Natural killer cell (primary cell): ENCODE data around the gene SLC4A4. TPM values are rescaled to one million over a fixed set of nuclear protein-coding genes. Genes with fewer than 3 reads are reported as not detected.

ENCODE experiments used
- ATAC-seq, 3 donors: fragments of 150-1000 bp in 2 of 3; fragments of 200-7000 bp in 1 of 3; cut with Tn5 transposase; 1 replicate in 1 of 3; 2 replicates in 2 of 3; pipeline ENCODE4 v1.10.0; 2021; ENCODE audit warnings: mild to moderate bottlenecking in 2 of 3, moderate library complexity in 2 of 3
- DNase-seq, 2 donors: peaks; one replicate each; pipeline versions ENCODE4 v3.0.0 to v3.0.0-alpha.2; 2013 to 2021; ENCODE audit warnings: mixed read lengths in 1 of 2
- H3K27ac ChIP-seq: one replicate; pipeline ENCODE4 v1.5.1; 2013; ENCODE audit warnings: mild to moderate bottlenecking, low read length
- H3K27me3 ChIP-seq: one replicate; pipeline ENCODE4 v1.6.1; 2013; ENCODE audit warnings: low read length; ENCODE audit not compliant: control insufficient read depth, insufficient read depth
- H3K36me3 ChIP-seq: one replicate; pipeline ENCODE4 v1.6.1; 2013; ENCODE audit warnings: low read length; ENCODE audit not compliant: control insufficient read depth, insufficient read depth
- H3K4me1 ChIP-seq: one replicate; pipeline ENCODE4 v1.6.1; 2013; ENCODE audit warnings: low read length; ENCODE audit not compliant: control insufficient read depth, insufficient read depth
- H3K4me3 ChIP-seq: one replicate; pipeline ENCODE4 v1.5.1; 2013; ENCODE audit warnings: low read length
- H3K9me3 ChIP-seq: one replicate; pipeline ENCODE4 v1.6.1; 2013; ENCODE audit warnings: low read length; ENCODE audit not compliant: control insufficient read depth, insufficient read depth
- H3K27ac Mint-ChIP-seq, 2 donors: one replicate each; pipeline ENCODE4 v1.8.0; 2022; ENCODE audit warnings: mild to moderate bottlenecking in 2 of 2, mixed read lengths in 2 of 2, moderate library complexity in 1 of 2
- H3K27me3 Mint-ChIP-seq, 2 donors: one replicate each; pipeline ENCODE4 v1.8.0; 2022; ENCODE audit warnings: low read depth in 2 of 2, mixed read lengths in 2 of 2
- H3K36me3 Mint-ChIP-seq: one replicate; pipeline ENCODE4 v1.8.0; 2022; ENCODE audit warnings: mixed read lengths
- H3K4me1 Mint-ChIP-seq, 2 donors: one replicate each; pipeline ENCODE4 v1.8.0; 2022; ENCODE audit warnings: mixed read lengths in 2 of 2
- H3K4me3 Mint-ChIP-seq: one replicate; pipeline ENCODE4 v1.8.0; 2022; ENCODE audit warnings: mild to moderate bottlenecking, moderate library complexity, mixed read lengths
- H3K9me3 Mint-ChIP-seq, 2 donors: one replicate each; pipeline ENCODE4 v1.8.0; 2022; ENCODE audit warnings: mixed read lengths in 2 of 2
- CTCF ChIP-seq: fragments of 200-600 bp; IDR thresholded peaks from one replicate; pipeline ENCODE4 v1.8.0; 2022; ENCODE audit warnings: antibody characterized with exemption
- WGBS: methylation state at CpG from one replicate; pipeline ENCODE4 v1.1.7; 2013; ENCODE audit warnings: missing lambda C conversion rate; ENCODE audit not compliant: insufficient coverage; 5-methylcytosine and 5-hydroxymethylcytosine counted together
- intact Hi-C: fragments of 100-400 bp; cut with micrococcal nuclease; formaldehyde crosslinking; loops from one replicate; pipeline ENCODE4 v1.14.2; 2022
- total RNA-seq, 4 donors: library from RNA; stranded (reverse); fragments of 120-200 nt in 1 of 4; gene quantifications; one replicate each; pipeline versions ENCODE4 v1.2.3 to v1.2.4, GENCODE V29; 2013 to 2022

The SLC4A4 gene
- total RNA-seq, 3 donors from 2014 or later (not counting 1 experiment from before 2014, with no cell fraction given) = 17.9 to 20.4 (median 19.1) TPM

- H3K27me3 Mint-ChIP-seq = no peaks in the 10 kb centered on the region
- Histone ChIP-seq H3K4me1 (no peaks in the 10 kb centered on the region), H3K36me3 (peaks cover 4% of the 10 kb centered on the region), H3K27ac (no peak overlapping the region), H3K4me3 (no peak overlapping the region), H3K9me3 (no peaks in the 10 kb centered on the region), H3K27me3 (no peaks in the 10 kb centered on the region)
- no peaks in the 10 kb centered on the region for H3K4me1 Mint-ChIP-seq
- WGBS = 80% methylated on average over 1 of the region's 2 CpGs
- DNase-seq (no peak), ATAC-seq (no peak)
- no peak overlapping the region for H3K27ac Mint-ChIP-seq
- H3K9me3 Mint-ChIP-seq = no peaks in the 10 kb centered on the region
- intact Hi-C loops = loop anchor here (5.0 kb wide), 1 partner anchor 502 kb away; no protein-coding TSS in a partner anchor
- H3K4me3 Mint-ChIP-seq = no peak overlapping the region
- peaks cover 9% of the 10 kb centered on the region for H3K36me3 Mint-ChIP-seq
- no peak for TF ChIP-seq CTCF
Measured at GRCh38 chr4:71554025-71554424, 215.2 kb downstream of the SLC4A4 start.

DNA sequence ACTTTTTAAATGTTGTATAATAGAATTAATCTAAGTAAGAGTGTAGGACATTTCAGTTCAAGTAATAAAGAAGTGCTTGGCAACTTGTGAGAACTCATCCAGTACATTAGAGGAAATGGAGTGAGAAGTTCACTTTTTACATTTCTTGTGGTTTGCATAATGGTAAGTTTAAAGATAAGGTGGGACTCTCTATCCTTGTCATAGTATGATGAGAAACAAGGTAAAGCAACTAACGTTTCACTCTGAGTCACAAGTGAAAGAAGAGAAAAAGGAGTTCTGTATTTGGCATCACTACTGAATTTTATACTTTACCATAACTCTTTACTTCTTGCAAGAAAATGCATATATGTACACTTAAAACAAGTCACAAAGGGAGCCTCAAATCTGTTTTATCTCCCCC lies 219.4 kb downstream of the SLC4A4 start:
- intact Hi-C loops = no loop called here
- Histone ChIP-seq H3K27me3 (no peaks in the 10 kb centered on the region), H3K9me3 (no peaks in the 10 kb centered on the region), H3K27ac (no peak overlapping the region), H3K36me3 (peaks cover 10% of the 10 kb centered on the region), H3K4me3 (no peak overlapping the region), H3K4me1 (no peaks in the 10 kb centered on the region)
- DNase-seq (no peak), ATAC-seq (no peak)
- WGBS = no CpG with 5 or more reads among the region's 1 CpG
- H3K36me3 Mint-ChIP-seq = peaks cover 9% of the 10 kb centered on the region
- no peak overlapping the region for H3K27ac Mint-ChIP-seq
- H3K4me1 Mint-ChIP-seq = no peaks in the 10 kb centered on the region
- TF ChIP-seq CTCF = no peak
- H3K4me3 Mint-ChIP-seq = no peak overlapping the region
- H3K27me3 Mint-ChIP-seq = no peaks in the 10 kb centered on the region
- H3K9me3 Mint-ChIP-seq = no peaks in the 10 kb centered on the region

DNA sequence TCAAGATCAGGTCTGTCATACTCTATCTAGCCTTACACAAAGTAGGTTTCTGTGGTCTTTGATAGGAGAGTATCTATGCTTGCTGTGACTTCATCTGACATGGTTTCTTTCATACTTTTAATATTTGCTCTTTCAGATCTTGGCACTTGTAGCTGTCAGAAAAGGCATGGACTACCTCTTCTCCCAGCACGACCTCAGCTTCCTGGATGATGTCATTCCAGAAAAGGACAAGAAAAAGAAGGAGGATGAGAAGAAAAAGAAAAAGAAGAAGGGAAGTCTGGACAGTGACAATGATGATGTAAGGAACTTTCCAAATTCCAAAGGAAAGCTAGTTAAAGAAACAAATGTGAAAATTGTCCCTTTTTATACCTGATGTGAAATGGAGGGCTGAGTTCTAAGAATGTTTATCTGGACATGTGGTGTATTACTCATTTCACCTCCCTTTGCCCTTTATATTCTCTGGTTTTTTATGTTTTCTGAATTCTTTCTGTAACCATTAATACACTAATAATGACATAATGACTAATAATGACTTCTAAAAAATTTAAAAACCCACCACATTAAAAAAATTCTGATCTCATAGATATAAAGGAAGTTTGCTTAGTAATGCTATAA lies 221.2 kb downstream of the SLC4A4 start:
- intact Hi-C loops = no loop called here
- H3K27me3 ChIP-seq = no peaks in the 10 kb centered on the region
- 0% methylated on average over 1 of the region's 1 CpG for WGBS

More for the DNA sequence above, 221.2 kb downstream of the SLC4A4 start:
- no peak overlapping the region for H3K27ac Mint-ChIP-seq
- TF ChIP-seq CTCF = no peak
- peaks cover 9% of the 10 kb centered on the region for H3K36me3 Mint-ChIP-seq
- H3K4me3 ChIP-seq = no peak overlapping the region
- no peak overlapping the region for H3K27ac ChIP-seq
- H3K9me3 ChIP-seq = no peaks in the 10 kb centered on the region
- H3K4me1 Mint-ChIP-seq = no peaks in the 10 kb centered on the region
- no peak for DNase-seq
- no peak for ATAC-seq
- H3K4me1 ChIP-seq = no peaks in the 10 kb centered on the region
- peaks cover 14% of the 10 kb centered on the region for H3K36me3 ChIP-seq
- H3K4me3 Mint-ChIP-seq = no peak overlapping the region
- H3K9me3 Mint-ChIP-seq = no peaks in the 10 kb centered on the region
- no peaks in the 10 kb centered on the region for H3K27me3 Mint-ChIP-seq
